NOMO-1 treated with dmso at 0.1 percent for 144 hours (cell line): ENCODE results near the gene CPZ.
"Not testable (repeated sequence)": the region's sequence is repeated elsewhere in the genome, so short reads cannot be mapped to it uniquely, and the experiment has no call there.

Experiments used
- DNase-seq: peaks from one replicate; lab custom pipeline; 2025; ENCODE audit not compliant: unreplicated experiment; lab: John Stamatoyannopoulos, UW

CPZ gene

GRCh38 chr4:8634773-8635172, 42.2 kb downstream of the CPZ start:
- not testable (repeated sequence) for DNase-seq

- not testable (repeated sequence) for DNase-seq
Observed at GRCh38 chr4:8635897-8636554, 43.5 kb downstream of the CPZ start.

- no peak for DNase-seq
Observed at GRCh38 chr4:8637456-8637984, 45.0 kb downstream of the CPZ start.

GRCh38 chr4:8639021-8639420, 46.5 kb downstream of the CPZ start:
- DNase-seq: no peak

- DNase-seq: no peak
Observed at GRCh38 chr4:8639777-8640720, 47.5 kb downstream of the CPZ start.

GRCh38 chr4:8640816-8641215, 48.3 kb downstream of the CPZ start:
- no peak for DNase-seq

- DNase-seq: no peak
Observed at GRCh38 chr4:8641256-8641655, 48.7 kb downstream of the CPZ start.

- no peak for DNase-seq
Observed at GRCh38 chr4:8641931-8642650, 49.5 kb downstream of the CPZ start.

GRCh38 chr4:8642651-8643321, 50.2 kb downstream of the CPZ start:
- DNase-seq: no peak

- no peak for DNase-seq
Observed at GRCh38 chr4:8643441-8643840, 50.9 kb downstream of the CPZ start.

GRCh38 chr4:8643986-8644385, 51.4 kb downstream of the CPZ start:
- DNase-seq: no peak

GRCh38 chr4:8644461-8644891, 51.9 kb downstream of the CPZ start:
- no peak for DNase-seq

GRCh38 chr4:8644966-8645752, 52.6 kb downstream of the CPZ start:
- no peak for DNase-seq

- DNase-seq: no peak
Observed at GRCh38 chr4:8645753-8646124, 53.2 kb downstream of the CPZ start.

- DNase-seq: no peak
Observed at GRCh38 chr4:8646296-8647093, 53.9 kb downstream of the CPZ start.

- DNase-seq: no peak
Observed at GRCh38 chr4:8647094-8647570, 54.6 kb downstream of the CPZ start.

- DNase-seq: no peak
Observed at GRCh38 chr4:8647626-8648025, 55.1 kb downstream of the CPZ start.

- DNase-seq: no peak
Observed at GRCh38 chr4:8648296-8648695, 55.7 kb downstream of the CPZ start.
